OCI-LY7 (cell line): ENCODE results near the gene DUSP15. TPM values are rescaled to one million over a fixed set of nuclear protein-coding genes. Genes with fewer than 3 reads are reported as not detected.

ENCODE experiments used
- BruUV-seq: library from RNA; stranded (reverse); fragments of 400-500 nt; replicated peaks from 2 replicates; lab custom pipeline; 2021; lab: Mats Ljungman, UMichigan
- CTCF ChIA-PET: fragments of 300-600 bp; sonication (Branson Sonifier 250); formaldehyde crosslinking; loops from one replicate; lab custom pipeline; 2022; ENCODE audit warnings: antibody characterized with exemption; ENCODE audit not compliant: unreplicated experiment; lab: Charles Lee
- POLR2A ChIA-PET: fragments of 300-600 bp; sonication (Branson Sonifier 250); formaldehyde crosslinking; loops from one replicate; lab custom pipeline; 2022; ENCODE audit warnings: antibody characterized with exemption; lab: Charles Lee
- DNase-seq: peaks from one replicate; pipeline ENCODE4 v3.0.0-alpha.2; 2015; ENCODE audit warnings: low spot score
- H2AFZ ChIP-seq: fragments of 200-600 bp; sonication (generic), shearing (Covaris generic); 2 replicates; pipeline ENCODE4 v1.6.1; 2014; ENCODE audit warnings: mild to moderate bottlenecking, antibody characterized with exemption, low read length, moderate library complexity
- H3K27ac ChIP-seq: fragments of 200-600 bp; sonication (generic); 2 replicates; pipeline ENCODE4 v1.5.1; 2014; ENCODE audit warnings: mixed run types, low read depth, mild to moderate bottlenecking, moderate library complexity, low read length, inconsistent platforms; ENCODE audit not compliant: poor library complexity, severe bottlenecking
- H3K36me3 ChIP-seq: fragments of 200-600 bp; sonication (generic); 2 replicates; pipeline ENCODE4 v1.6.1; 2014; ENCODE audit warnings: mild to moderate bottlenecking, antibody characterized with exemption, low read length, moderate library complexity, mixed read lengths; ENCODE audit not compliant: insufficient read depth
- H3K4me1 ChIP-seq: fragments of 200-600 bp; sonication (generic); 2 replicates; pipeline ENCODE4 v1.5.1; 2014; ENCODE audit warnings: mild to moderate bottlenecking, low read length; ENCODE audit not compliant: insufficient read depth, poor library complexity, severe bottlenecking
- H3K4me2 ChIP-seq: fragments of 200-600 bp; sonication (generic); 2 replicates; pipeline ENCODE4 v1.6.1; 2014; ENCODE audit warnings: mild to moderate bottlenecking, low read length
- H3K4me3 ChIP-seq: fragments of 200-600 bp; sonication (generic); 2 replicates; pipeline ENCODE4 v1.5.1; 2014; ENCODE audit warnings: mild to moderate bottlenecking, low read depth, low read length; ENCODE audit not compliant: poor library complexity, severe bottlenecking
- H3K79me2 ChIP-seq: fragments of 200-600 bp; sonication (generic); 2 replicates; pipeline ENCODE4 v1.6.1; 2016; ENCODE audit warnings: low read depth, mild to moderate bottlenecking, low read length, moderate library complexity, mixed read lengths; ENCODE audit not compliant: insufficient read depth
- H3K9me2 ChIP-seq: fragments of 200-600 bp; sonication (generic); 2 replicates; pipeline ENCODE4 v1.6.1; 2016; ENCODE audit warnings: mild to moderate bottlenecking, low read length, mixed read lengths; ENCODE audit not compliant: insufficient read depth
- H3K9me3 ChIP-seq: fragments of 200-600 bp; sonication (generic); 2 replicates; pipeline ENCODE4 v1.6.1; 2014; ENCODE audit warnings: mild to moderate bottlenecking, mixed run types, low read length, mixed read lengths
- H4K20me1 ChIP-seq: fragments of 200-600 bp; sonication (generic); 2 replicates; pipeline ENCODE4 v1.6.1; 2014; ENCODE audit warnings: mild to moderate bottlenecking, antibody characterized with exemption, low read length, moderate library complexity, mixed read lengths; ENCODE audit not compliant: insufficient read depth
- CTCF ChIP-seq: fragments of 200-600 bp; sonication (generic); conservative IDR thresholded peaks from 2 replicates; pipeline ENCODE4 v1.5.1; 2014; ENCODE audit warnings: mild to moderate bottlenecking, antibody characterized with exemption, low read length, moderate library complexity, mixed read lengths
- EZH2phosphoT487 ChIP-seq: fragments of 200-600 bp; sonication (generic); IDR thresholded peaks from 2 replicates; pipeline ENCODE4 v1.6.1; 2018; ENCODE audit warnings: low read depth, borderline replicate concordance, mild to moderate bottlenecking, mixed run types, antibody characterized with exemption, low read length, moderate library complexity, mixed read lengths
- intact Hi-C: fragments of 100-400 bp; cut with micrococcal nuclease; formaldehyde crosslinking; loops from one replicate; pipeline ENCODE4 v1.10.0; 2022; ENCODE audit not compliant: unreplicated experiment
- total RNA-seq, 2 experiments: library from RNA; depleted of rRNA in 1 of 2; stranded (reverse); fragments of >200 nt in 1 of 2; shearing (Covaris generic) in 1 of 2; gene quantifications; 2 replicates each; pipeline ENCODE4 v1.2.3, GENCODE V29; 2014 to 2022

DUSP15 gene
- total RNA-seq, 2 experiments from 2014 or later, result 0.19 to 0.61 TPM

DNA sequence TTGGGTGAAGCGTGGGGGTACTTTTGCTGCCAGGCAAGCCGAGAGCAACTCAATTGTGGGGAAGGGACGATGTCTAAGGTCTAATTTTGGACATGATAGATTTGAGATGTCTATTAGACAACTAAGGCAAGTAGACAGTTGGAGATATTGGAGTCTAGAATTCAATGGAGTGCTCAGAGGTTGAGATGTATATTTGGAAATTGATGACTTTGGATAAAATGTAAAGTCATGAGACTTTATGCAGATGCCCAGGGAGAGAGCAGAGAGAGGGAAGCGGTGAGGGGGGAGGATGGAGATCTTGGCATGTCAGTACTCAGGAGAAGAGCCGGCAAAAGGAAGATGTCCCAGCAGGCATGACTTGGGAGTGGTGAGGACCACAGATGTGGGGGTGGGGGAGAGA is 44.3 kb downstream of the DUSP15 start:
- CTCF ChIA-PET, result no interaction called here
- TF ChIP-seq EZH2phosphoT487 (no peak), CTCF (no peak)
- Histone ChIP-seq H4K20me1 (no peaks in the 10 kb centered on the region), H3K79me2 (no peaks in the 10 kb centered on the region), H3K4me2 (no peak overlapping the region), H3K9me2 (no peaks in the 10 kb centered on the region), H3K4me3 (no peak overlapping the region), H3K4me1 (peaks cover 8% of the 10 kb centered on the region), H3K36me3 (no peaks in the 10 kb centered on the region), H3K27ac (no peak overlapping the region), H3K9me3 (no peaks in the 10 kb centered on the region), H2AFZ (no peak overlapping the region)
- POLR2A ChIA-PET, result no interaction called here
- intact Hi-C loops, result loop anchor here (10.0 kb wide), 1 partner anchor 629 kb away; no protein-coding TSS in a partner anchor
- DNase-seq, result no peak
- no TSS peak for BruUV-seq

DNA sequence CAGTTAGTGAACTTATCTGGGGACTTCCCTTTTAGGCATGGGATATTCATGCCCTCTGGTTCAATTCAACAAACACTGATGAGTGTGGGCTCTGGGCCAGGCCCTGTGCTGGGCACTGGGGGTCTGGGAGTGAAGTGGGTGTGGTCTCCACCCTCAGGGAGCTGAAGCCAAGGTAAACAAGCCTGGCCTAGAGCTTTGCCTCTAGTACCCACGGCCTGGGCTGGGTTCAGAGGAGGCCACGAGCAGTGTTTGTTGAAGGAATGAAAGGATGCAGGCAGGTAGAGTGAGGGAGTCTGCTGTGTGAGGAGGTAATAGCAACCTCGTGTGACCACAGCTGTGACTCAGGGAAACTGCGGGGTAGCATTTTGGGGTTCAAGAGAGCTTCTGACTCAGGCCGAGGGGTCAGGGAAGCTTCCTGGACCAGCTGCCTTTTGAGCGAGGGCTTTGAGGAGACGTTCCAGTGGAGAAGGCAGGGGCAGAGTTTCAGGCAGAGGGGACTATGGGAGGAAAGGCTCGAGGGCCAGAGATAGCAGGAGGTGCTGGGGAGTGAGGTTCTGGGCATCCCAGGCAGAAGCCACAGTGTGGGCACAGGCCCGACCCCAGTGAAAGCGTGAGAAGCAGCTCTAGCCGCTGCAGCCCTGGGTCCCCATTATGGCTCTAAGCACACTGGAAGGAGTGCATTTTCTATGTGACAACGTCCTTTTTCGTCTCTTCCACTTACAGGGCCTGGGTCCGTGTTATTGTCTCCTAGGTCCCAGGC is 45.6 kb downstream of the DUSP15 start:
- H3K4me2 ChIP-seq, result no peak overlapping the region
- no peak overlapping the region for H3K4me3 ChIP-seq
- H3K9me2 ChIP-seq, result no peaks in the 10 kb centered on the region
- no peaks in the 10 kb centered on the region for H3K79me2 ChIP-seq
- intact Hi-C loops, result loop anchor here (10.0 kb wide), 1 partner anchor 630 kb away; no protein-coding TSS in a partner anchor
- H3K9me3 ChIP-seq, result no peaks in the 10 kb centered on the region
- no peak overlapping the region for H3K27ac ChIP-seq
- H4K20me1 ChIP-seq, result no peaks in the 10 kb centered on the region
- TF ChIP-seq CTCF (no peak), EZH2phosphoT487 (no peak)
- CTCF ChIA-PET, result no interaction called here
- no peaks in the 10 kb centered on the region for H3K36me3 ChIP-seq
- no TSS peak for BruUV-seq
- POLR2A ChIA-PET, result no interaction called here
- no peak overlapping the region for H2AFZ ChIP-seq
- no peak for DNase-seq
- H3K4me1 ChIP-seq, result peaks cover 3% of the 10 kb centered on the region

DNA sequence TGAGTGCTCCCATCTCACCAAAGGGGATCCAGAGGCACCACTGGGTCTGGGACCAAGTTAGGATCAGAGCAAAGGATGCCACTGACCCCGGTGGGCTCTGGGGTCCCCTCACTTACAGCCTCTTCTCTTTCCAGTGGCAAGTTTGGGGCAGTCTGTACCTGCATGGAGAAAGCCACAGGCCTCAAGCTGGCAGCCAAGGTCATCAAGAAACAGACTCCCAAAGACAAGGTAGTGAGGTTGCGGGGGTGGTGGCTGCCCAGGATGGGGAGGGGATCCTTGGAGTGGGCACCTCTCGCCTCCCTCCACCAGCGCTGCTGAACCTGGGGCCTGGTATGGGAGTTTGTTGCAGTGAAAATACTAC is 46.2 kb downstream of the DUSP15 start:
- intact Hi-C loops, result loop anchor here (10.0 kb wide), 1 partner anchor 631 kb away; no protein-coding TSS in a partner anchor
- Histone ChIP-seq H3K9me3 (no peaks in the 10 kb centered on the region), H3K79me2 (no peaks in the 10 kb centered on the region), H3K4me2 (no peak overlapping the region), H3K4me1 (no peaks in the 10 kb centered on the region), H3K4me3 (no peak overlapping the region), H3K27ac (no peak overlapping the region), H2AFZ (no peak overlapping the region), H3K9me2 (no peaks in the 10 kb centered on the region), H4K20me1 (no peaks in the 10 kb centered on the region), H3K36me3 (no peaks in the 10 kb centered on the region)
- no peak for DNase-seq
- BruUV-seq, result no TSS peak
- no peak for TF ChIP-seq EZH2phosphoT487
- TF ChIP-seq CTCF, result no peak
- CTCF ChIA-PET, result no interaction called here
- POLR2A ChIA-PET, result no interaction called here
